H1 (cell line): ENCODE data around the gene RBM17. TPM values are rescaled to one million over a fixed set of nuclear protein-coding genes. Genes with fewer than 3 reads are reported as not detected.

Experiments
- CTCF ChIA-PET: fragments of 300-600 bp; sonication (Branson Sonifier 250); formaldehyde crosslinking; loops from one replicate; lab custom pipeline; 2021; ENCODE audit not compliant: partially characterized antibody; lab: Charles Lee
- POLR2A ChIA-PET: fragments of 300-600 bp; sonication (Branson Sonifier 250); formaldehyde crosslinking; loops from one replicate; lab custom pipeline; 2021; ENCODE audit warnings: inconsistent platforms; ENCODE audit not compliant: partially characterized antibody; lab: Charles Lee
- DNase-seq, 2 experiments: peaks; one replicate each; pipeline versions ENCODE4 v3.0.0 to v3.0.0-alpha.2; 2010 to 2022; ENCODE audit warnings: low spot score in 2 of 2, low read depth in 1 of 2, mixed read lengths in 1 of 2
- FAIRE-seq: peaks from 2 replicates; lab custom pipeline; 2011; peaks lifted over from hg19 to GRCh38; lab: Jason Lieb, UNC
- H2AFZ ChIP-seq: 2 replicates; pipeline ENCODE4 v1.8.1; 2012; ENCODE audit warnings: low read length, inconsistent platforms
- H2AK5ac ChIP-seq: 2 replicates; pipeline ENCODE4 v1.6.1; 2013; ENCODE audit warnings: low read depth, low read length
- H2BK120ac ChIP-seq: replicated peaks from 2 replicates; pipeline ENCODE3; 2013; ENCODE audit warnings: low read depth, low read length, inconsistent platforms
- H2BK12ac ChIP-seq: 2 replicates; pipeline ENCODE4 v1.6.1; 2013; ENCODE audit warnings: low read depth, low read length
- H2BK15ac ChIP-seq: 2 replicates; pipeline ENCODE4 v1.6.1; 2013; ENCODE audit warnings: low read length
- H2BK20ac ChIP-seq: 2 replicates; pipeline ENCODE4 v1.6.1; 2013; ENCODE audit warnings: low read length
- H2BK5ac ChIP-seq: 2 replicates; pipeline ENCODE4 v1.6.1; 2013; ENCODE audit warnings: low read depth, low read length
- H3K14ac ChIP-seq: 2 replicates; pipeline ENCODE4 v1.6.1; 2013; ENCODE audit warnings: inconsistent platforms; ENCODE audit not compliant: insufficient read length
- H3K18ac ChIP-seq: 2 replicates; pipeline ENCODE4 v1.6.1; 2013; ENCODE audit warnings: low read length; ENCODE audit errors: extremely low read depth
- H3K23ac ChIP-seq: 2 replicates; pipeline ENCODE4 v1.6.1; 2013; ENCODE audit warnings: inconsistent platforms; ENCODE audit not compliant: insufficient read length
- H3K23me2 ChIP-seq: 2 replicates; pipeline ENCODE4 v1.6.1; 2013; ENCODE audit warnings: low read depth, low read length
- H3K27ac ChIP-seq: 2 replicates; pipeline ENCODE4 v1.6.1; 2011; ENCODE audit warnings: low read depth, low read length, inconsistent platforms
- H3K27me3 ChIP-seq, 4 experiments: replicated peaks in 1 of 4; 1 replicate in 1 of 4; 2 replicates in 3 of 4; pipeline versions ENCODE4 v1.6.1 to v1.8.1; 2011 to 2013; ENCODE audit warnings: low read length in 3 of 4, mild to moderate bottlenecking in 3 of 4, inconsistent platforms in 2 of 4, mixed read lengths in 2 of 4, moderate library complexity in 1 of 4; ENCODE audit not compliant: control insufficient read depth in 3 of 4, insufficient read depth in 3 of 4; ENCODE audit errors: extremely low read depth in 1 of 4
- H3K36me3 ChIP-seq, 4 experiments: 2 replicates each; pipeline versions ENCODE4 v1.6.1 to v1.8.1; 2011 to 2013; ENCODE audit warnings: mild to moderate bottlenecking in 4 of 4, low read length in 3 of 4, moderate library complexity in 2 of 4, control low read depth in 1 of 4, inconsistent platforms in 1 of 4; ENCODE audit not compliant: insufficient read depth in 4 of 4, control insufficient read depth in 2 of 4
- H3K4ac ChIP-seq: replicated peaks from 2 replicates; pipeline ENCODE3; 2013; ENCODE audit warnings: low read length, low read depth, mixed read lengths, inconsistent platforms; ENCODE audit not compliant: insufficient read length
- H3K4me1 ChIP-seq, 4 experiments: replicated peaks in 1 of 4; 1 replicate in 1 of 4; 2 replicates in 3 of 4; pipeline versions ENCODE4 v1.6.1 to v1.8.1; 2011 to 2013; ENCODE audit warnings: low read length in 3 of 4, inconsistent platforms in 2 of 4, mixed read lengths in 1 of 4; ENCODE audit not compliant: insufficient read depth in 4 of 4, control insufficient read depth in 3 of 4
- H3K4me2 ChIP-seq, 2 experiments: 2 replicates each; pipeline versions ENCODE4 v1.6.1 to v1.8.1; 2011 to 2013; ENCODE audit warnings: low read depth in 2 of 2, low read length in 2 of 2, control low read depth in 1 of 2, inconsistent platforms in 1 of 2, mild to moderate bottlenecking in 1 of 2; ENCODE audit not compliant: insufficient read depth in 1 of 2
- H3K4me3 ChIP-seq, 4 experiments: fragments of 200-600, 300-600 bp in 1 of 4; sonication (generic), shearing (Covaris generic), sonication (Bioruptor Twin) in 1 of 4; 2 replicates each; pipeline versions ENCODE4 v1.5.1 to v1.8.1; 2011 to 2016; ENCODE audit warnings: low read length in 4 of 4, low read depth in 3 of 4, control low read depth in 2 of 4, inconsistent platforms in 2 of 4, mild to moderate bottlenecking in 2 of 4, mixed read lengths in 1 of 4, moderate library complexity in 1 of 4; ENCODE audit not compliant: insufficient read depth in 2 of 4; ENCODE audit errors: extremely low read depth in 1 of 4
- H3K56ac ChIP-seq: replicated peaks from 2 replicates; pipeline ENCODE3; 2013; ENCODE audit warnings: low read depth, mild to moderate bottlenecking, mixed read lengths, low read length, inconsistent platforms; ENCODE audit not compliant: insufficient read length
- H3K79me1 ChIP-seq: 2 replicates; pipeline ENCODE4 v1.6.1; 2013; ENCODE audit warnings: low read depth, low read length, control low read depth
- H3K79me2 ChIP-seq, 2 experiments: 2 replicates each; pipeline versions ENCODE4 v1.6.1 to v1.8.1; 2012 to 2013; ENCODE audit warnings: low read length in 2 of 2, mild to moderate bottlenecking in 2 of 2, inconsistent platforms in 1 of 2; ENCODE audit not compliant: insufficient read depth in 2 of 2, control insufficient read depth in 1 of 2
- H3K9ac ChIP-seq, 4 experiments: replicated peaks in 1 of 4; 1 replicate in 1 of 4; 2 replicates in 3 of 4; pipeline versions ENCODE4 v1.6.1 to v1.8.1; 2011 to 2013; ENCODE audit warnings: low read depth in 3 of 4, low read length in 3 of 4, control low read depth in 2 of 4, mild to moderate bottlenecking in 2 of 4, moderate library complexity in 2 of 4, inconsistent platforms in 1 of 4; ENCODE audit errors: extremely low read depth in 1 of 4
- H3K9me3 ChIP-seq, 2 experiments: 2 replicates each; pipeline versions ENCODE4 v1.6.1 to v1.8.1; 2012 to 2013; ENCODE audit warnings: mild to moderate bottlenecking in 2 of 2, moderate library complexity in 2 of 2, control low read depth in 1 of 2, inconsistent platforms in 1 of 2, low read depth in 1 of 2, low read length in 1 of 2, mixed read lengths in 1 of 2; ENCODE audit not compliant: insufficient read depth in 2 of 2
- H4K20me1 ChIP-seq, 2 experiments: replicated peaks in 1 of 2; 2 replicates each; pipeline versions ENCODE3 to v1.8.1; 2011 to 2013; ENCODE audit warnings: inconsistent platforms in 2 of 2, low read length in 2 of 2, mild to moderate bottlenecking in 1 of 2; ENCODE audit not compliant: insufficient read depth in 2 of 2, control insufficient read depth in 1 of 2
- H4K5ac ChIP-seq: 2 replicates; pipeline ENCODE4 v1.6.1; 2013; ENCODE audit warnings: low read length, low read depth, mixed read lengths, inconsistent platforms; ENCODE audit not compliant: insufficient read length
- H4K8ac ChIP-seq: 2 replicates; pipeline ENCODE4 v1.8.0; 2013; ENCODE audit warnings: mild to moderate bottlenecking, moderate library complexity, low read length, inconsistent platforms; ENCODE audit not compliant: insufficient read depth; ENCODE audit errors: extremely low read depth
- H4K91ac ChIP-seq: replicated peaks from 2 replicates; pipeline ENCODE3; 2013; ENCODE audit warnings: low read length, mixed read lengths, inconsistent platforms; ENCODE audit not compliant: insufficient read length
- EP300 ChIP-seq, 2 experiments: IDR thresholded peaks; 1 replicate in 1 of 2; 2 replicates in 1 of 2; pipeline ENCODE4 v1.6.1; 2011 to 2012; ENCODE audit warnings: low read depth in 2 of 2, low read length in 2 of 2, mild to moderate bottlenecking in 2 of 2, borderline replicate concordance in 1 of 2, inconsistent platforms in 1 of 2, moderate library complexity in 1 of 2
- FOSL1 ChIP-seq: IDR thresholded peaks from 2 replicates; pipeline ENCODE4 v1.6.1; 2011; ENCODE audit warnings: mild to moderate bottlenecking, low read depth, low read length, moderate library complexity; ENCODE audit not compliant: insufficient read depth
- KDM1A ChIP-seq: fragments of 200-600, 300-600 bp; sonication (generic); IDR thresholded peaks from 2 replicates; pipeline ENCODE4 v1.7.1; 2016; ENCODE audit warnings: mild to moderate bottlenecking, low read length, borderline replicate concordance
- KDM5A ChIP-seq: fragments of 200-600 bp; IDR thresholded peaks from 2 replicates; pipeline ENCODE4 v1.7.1; 2012; ENCODE audit warnings: mild to moderate bottlenecking, low read length, inconsistent platforms, mixed read lengths
- SP4 ChIP-seq: IDR thresholded peaks from 2 replicates; pipeline ENCODE4 v1.6.1; 2012; ENCODE audit warnings: low read length, inconsistent platforms
- SUZ12 ChIP-seq: fragments of 200-600 bp; sonication (generic); IDR thresholded peaks from 2 replicates; pipeline ENCODE4 v1.6.1; 2012; ENCODE audit warnings: mild to moderate bottlenecking, inconsistent platforms, low read length, moderate library complexity, mixed read lengths
- WGBS, 2 experiments: shearing (Covaris generic) in 1 of 2; methylation state at CpG; one replicate each; pipeline versions ENCODE4 v1.1.6 to v1.1.7; 2013 to 2015; ENCODE audit warnings: low lambda C conversion rate in 2 of 2, mixed read lengths in 2 of 2, inconsistent platforms in 1 of 2, low coverage in 1 of 2, missing lambda C conversion rate in 1 of 2; ENCODE audit not compliant: insufficient replicate concordance in 2 of 2, insufficient coverage in 1 of 2, insufficient read length in 1 of 2; ENCODE audit errors: extremely low coverage in 1 of 2, missing lambda C conversion rate in 1 of 2; 5-methylcytosine and 5-hydroxymethylcytosine counted together
- polyA plus RNA-seq, 7 experiments: library from polyadenylated mRNA; depleted of rRNA in 3 of 7; stranded (reverse) in 5 of 7; unstranded in 2 of 7; fragments of >200 nt in 5 of 7; fragments of 200-250 nt in 2 of 7; gene quantifications; 1 replicate in 5 of 7; 2 replicates in 1 of 7; 4 replicates in 1 of 7; pipeline versions ENCODE4 v1.2.1 to v1.2.3, GENCODE V29; 2011 to 2013; ENCODE audit warnings: missing spikeins in 2 of 7, mixed read lengths in 2 of 7
- total RNA-seq: library from RNA; stranded (reverse); fragmentation: NEBNext Ultra II Directional; extraction: Animal tissue kit (Norgen Biotek cat#: 25700); gene quantifications from 2 replicates; pipeline ENCODE4 v1.2.1, GENCODE V29; 2021

RBM17 gene
- total and polyA plus RNA-seq, 2 of the 8 experiments (the other 6 are each of a cell fraction or from before 2014, with no cell fraction given), result 15.7 to 128 TPM

GRCh38 chr10:6114299-6114698 is 25.5 kb downstream of the RBM17 start:
- Histone ChIP-seq H3K4me2 (no peak overlapping the region), H3K27ac (no peak overlapping the region), H3K9ac (no peak overlapping the region), H3K18ac (no peak overlapping the region), H3K79me1 (peaks cover 3% of the 10 kb centered on the region; the same call in 1 of the 2 replicates), H2AK5ac (no peak overlapping the region), H3K9me3 (no peaks in the 10 kb centered on the region), H3K36me3 (peaks cover 26 to 77% (median 53%) of the 10 kb centered on the region in 4 experiments), H3K14ac (no peak overlapping the region), H3K27me3 (no peaks in the 10 kb centered on the region), H3K56ac (no peak overlapping the region), H3K4me1 (peaks cover 0 to 2% (median 2%) of the 10 kb centered on the region in 4 experiments; a peak in 4 of 7 replicates), H2BK12ac (no peak overlapping the region), H3K23me2 (no peaks in the 10 kb centered on the region), H4K91ac (no peak overlapping the region), H2BK15ac (no peak overlapping the region), H2BK20ac (no peak overlapping the region), H2BK5ac (no peak overlapping the region), H2AFZ (no peak overlapping the region), H2BK120ac (no peak overlapping the region), H4K20me1 (peaks cover 7 to 10% of the 10 kb centered on the region in 2 experiments), H4K8ac (no peak overlapping the region), H3K23ac (no peak overlapping the region), H3K4ac (no peak overlapping the region), H3K79me2 (peaks cover 0 to 11% of the 10 kb centered on the region in 2 experiments; a peak in 1 of 4 replicates), H4K5ac (no peak overlapping the region), H3K4me3 (no peak overlapping the region)
- DNase-seq (no peak), FAIRE-seq (no peak)
- CTCF ChIA-PET, result interaction anchor here (0.6 to 1.3 kb wide), 2 partner anchors 277 to 288 kb away, joined by 3 to 4 read pairs; no protein-coding TSS in a partner anchor
- TF ChIP-seq EP300 (IDR thresholded peaks at IDR 0.05; ENCODE audit: borderline replicate concordance in 1 of 2, low read depth in 2 of 2, low read length in 2 of 2) (no peak), FOSL1 (no peak), SP4 (no peak), KDM5A (no peak), SUZ12 (no peak), KDM1A (no peak)
- 90% methylated on average over 4 of the region's 4 CpGs; no CpG with 5 or more reads in 1 of the 2 experiments for WGBS, 2 experiments
- POLR2A ChIA-PET, result no interaction called here
